Lower leg skin (tissue), 3 donors: ENCODE measurements around the gene KHDRBS2.

Source experiments
- POLR2A ChIP-seq, 2 donors: fragments of 450-650 bp; IDR thresholded peaks; one replicate each; pipeline ENCODE4 v1.6.1; 2016 to 2017; ENCODE audit warnings: antibody characterized with exemption in 2 of 2, mild to moderate bottlenecking in 1 of 2, moderate library complexity in 1 of 2
- TF ChIP-seq, protein P1 (sequence below), 3 donors: fragments of 450-650 bp; IDR thresholded peaks; one replicate each; pipeline ENCODE4 v1.5.1; 2016; ENCODE audit warnings: antibody characterized with exemption in 3 of 3, mild to moderate bottlenecking in 3 of 3, moderate library complexity in 2 of 3

DNA sequence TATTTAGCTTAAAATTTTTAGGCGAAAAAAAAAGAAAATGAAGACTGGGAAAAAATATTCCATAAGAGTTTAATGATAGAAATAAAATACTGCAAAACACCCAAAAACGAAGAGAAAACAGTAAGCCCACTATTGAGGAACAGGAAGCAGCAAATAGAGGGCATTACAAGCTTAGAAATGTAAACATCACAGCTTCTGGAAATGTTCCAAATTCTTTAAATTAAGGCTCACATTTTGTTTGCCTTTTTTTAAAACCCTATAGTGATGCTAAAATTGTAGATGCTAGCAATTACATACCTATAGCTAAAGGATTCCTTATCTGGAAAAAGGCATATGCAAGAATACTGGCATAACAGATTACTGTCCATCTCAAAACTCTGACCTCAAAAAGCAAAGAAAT is 248.6 kb downstream of the KHDRBS2 start:
- TF ChIP-seq, protein P1, sequence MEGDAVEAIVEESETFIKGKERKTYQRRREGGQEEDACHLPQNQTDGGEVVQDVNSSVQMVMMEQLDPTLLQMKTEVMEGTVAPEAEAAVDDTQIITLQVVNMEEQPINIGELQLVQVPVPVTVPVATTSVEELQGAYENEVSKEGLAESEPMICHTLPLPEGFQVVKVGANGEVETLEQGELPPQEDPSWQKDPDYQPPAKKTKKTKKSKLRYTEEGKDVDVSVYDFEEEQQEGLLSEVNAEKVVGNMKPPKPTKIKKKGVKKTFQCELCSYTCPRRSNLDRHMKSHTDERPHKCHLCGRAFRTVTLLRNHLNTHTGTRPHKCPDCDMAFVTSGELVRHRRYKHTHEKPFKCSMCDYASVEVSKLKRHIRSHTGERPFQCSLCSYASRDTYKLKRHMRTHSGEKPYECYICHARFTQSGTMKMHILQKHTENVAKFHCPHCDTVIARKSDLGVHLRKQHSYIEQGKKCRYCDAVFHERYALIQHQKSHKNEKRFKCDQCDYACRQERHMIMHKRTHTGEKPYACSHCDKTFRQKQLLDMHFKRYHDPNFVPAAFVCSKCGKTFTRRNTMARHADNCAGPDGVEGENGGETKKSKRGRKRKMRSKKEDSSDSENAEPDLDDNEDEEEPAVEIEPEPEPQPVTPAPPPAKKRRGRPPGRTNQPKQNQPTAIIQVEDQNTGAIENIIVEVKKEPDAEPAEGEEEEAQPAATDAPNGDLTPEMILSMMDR (IDR thresholded peaks at IDR 0.05) = no peak
- no peak for TF ChIP-seq POLR2A (IDR thresholded peaks at IDR 0.05)
